ENCODE data around the gene NRP2. TPM values are rescaled to one million over a fixed set of nuclear protein-coding genes. Genes with fewer than 3 reads are reported as not detected.

Gene NRP2
- total and polyA plus RNA-seq, 9 donors: 47.9 to 143 (median 106) TPM

DNA sequence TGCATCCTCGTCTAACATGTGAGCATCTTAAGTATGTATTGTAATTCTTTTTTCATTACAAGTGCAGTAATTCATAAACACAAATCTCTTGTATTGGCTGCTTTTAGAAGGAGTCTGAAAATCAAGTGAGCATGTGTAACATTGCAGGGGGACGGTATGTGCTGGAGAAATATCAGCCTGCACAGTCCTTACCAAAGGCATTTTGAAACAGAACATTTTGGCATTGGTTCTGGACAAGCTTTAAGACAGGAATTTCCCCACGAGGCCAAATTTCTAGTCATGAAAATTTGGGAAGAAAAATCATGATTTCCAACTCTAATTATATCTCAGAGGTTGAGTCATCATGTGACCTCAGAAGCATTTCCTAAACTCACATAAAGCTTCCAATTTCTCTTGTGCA, 24.7 kb upstream of the NRP2 start:
- WGBS, 3 donors: 5 to 12% (median 9%) methylated on average over 3 of the region's 3 CpGs
- intact Hi-C loops (cut with DNase I): no loop called here
- Histone ChIP-seq H3K36me3 (no peaks in the 10 kb centered on the region), H3K4me3 (no peak overlapping the region), H3K27me3 (no peaks in the 10 kb centered on the region), H3K9me3 (no peaks in the 10 kb centered on the region), H3K27ac (no peak overlapping the region), H3K4me1 (ENCODE audit: insufficient read depth) (no peaks in the 10 kb centered on the region)
- TF ChIP-seq POLR2A (IDR thresholded peaks at IDR 0.05) (no peak), CTCF (IDR thresholded peaks at IDR 0.05) (no peak), EP300 (IDR thresholded peaks at IDR 0.05) (no peak)
- no peak for DNase-seq

GRCh38 chr2:205658068-205658467, 24.2 kb upstream of the NRP2 start:
- WGBS, 3 donors: 59 to 63% (median 61%) methylated on average over 2 of the region's 2 CpGs
- TF ChIP-seq EP300 (IDR thresholded peaks at IDR 0.05) (no peak), CTCF (IDR thresholded peaks at IDR 0.05) (no peak), POLR2A (IDR thresholded peaks at IDR 0.05) (no peak)
- no peak for DNase-seq
- no peak overlapping the region for H3K27ac ChIP-seq
- intact Hi-C loops (cut with DNase I): no loop called here
- H3K9me3 ChIP-seq: no peaks in the 10 kb centered on the region
- no peaks in the 10 kb centered on the region for H3K27me3 ChIP-seq
- H3K4me3 ChIP-seq: no peak overlapping the region
- no peaks in the 10 kb centered on the region for H3K36me3 ChIP-seq
- no peaks in the 10 kb centered on the region for H3K4me1 ChIP-seq (ENCODE audit: insufficient read depth)

DNA sequence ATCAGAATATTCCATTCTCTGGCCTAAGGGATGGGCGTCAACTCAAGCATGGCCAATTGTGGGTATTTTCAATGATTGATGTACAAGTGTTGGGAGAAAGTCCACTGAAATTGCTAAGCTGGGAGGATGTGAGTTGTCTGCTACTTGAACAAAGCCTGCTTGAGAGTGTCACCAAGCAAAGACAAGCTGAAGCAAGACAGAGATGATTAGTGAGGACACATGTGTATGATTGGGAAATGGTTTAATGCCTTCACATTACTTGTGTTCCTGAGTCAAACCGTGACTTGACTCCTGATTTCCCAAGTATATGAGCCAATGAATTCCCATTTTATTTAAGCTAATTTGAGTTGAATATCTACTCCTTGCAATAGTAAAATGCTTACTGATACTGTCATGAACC, 23.7 kb upstream of the NRP2 start:
- Histone ChIP-seq H3K4me3 (no peak overlapping the region), H3K27ac (no peak overlapping the region), H3K4me1 (ENCODE audit: insufficient read depth) (no peaks in the 10 kb centered on the region), H3K27me3 (no peaks in the 10 kb centered on the region), H3K9me3 (no peaks in the 10 kb centered on the region), H3K36me3 (no peaks in the 10 kb centered on the region)
- no peak for DNase-seq
- TF ChIP-seq CTCF (IDR thresholded peaks at IDR 0.05) (no peak), POLR2A (IDR thresholded peaks at IDR 0.05) (no peak), EP300 (IDR thresholded peaks at IDR 0.05) (no peak)
- WGBS, 3 donors: 95 to 98% (median 97%) methylated on average over 2 of the region's 2 CpGs
- intact Hi-C loops (cut with DNase I): no loop called here

GRCh38 chr2:205659922-205660321, 22.4 kb upstream of the NRP2 start:
- Histone ChIP-seq H3K9me3 (no peaks in the 10 kb centered on the region), H3K4me3 (no peak overlapping the region), H3K27ac (no peak overlapping the region), H3K36me3 (no peaks in the 10 kb centered on the region), H3K4me1 (ENCODE audit: insufficient read depth) (no peaks in the 10 kb centered on the region), H3K27me3 (no peaks in the 10 kb centered on the region)
- intact Hi-C loops (cut with DNase I): no loop called here
- 73 to 79% (median 78%) methylated on average over 8 of the region's 8 CpGs for WGBS, 3 donors
- no peak for DNase-seq
- no peak for TF ChIP-seq EP300 (IDR thresholded peaks at IDR 0.05)

GRCh38 chr2:205660521-205661124, 21.7 kb upstream of the NRP2 start:
- H3K27me3 ChIP-seq: no peaks in the 10 kb centered on the region
- 32 to 46% (median 46%) methylated on average over 8 of the region's 8 CpGs for WGBS, 3 donors
- no peaks in the 10 kb centered on the region for H3K4me1 ChIP-seq (ENCODE audit: insufficient read depth)
- H3K4me3 ChIP-seq: no peak overlapping the region
- intact Hi-C loops (cut with DNase I): no loop called here
- no peaks in the 10 kb centered on the region for H3K9me3 ChIP-seq
- no peak overlapping the region for H3K27ac ChIP-seq
- no peak for TF ChIP-seq CTCF (IDR thresholded peaks at IDR 0.05)
- TF ChIP-seq POLR2A (IDR thresholded peaks at IDR 0.05): no peak
- TF ChIP-seq EP300 (IDR thresholded peaks at IDR 0.05): no peak
- DNase-seq: no peak
- no peaks in the 10 kb centered on the region for H3K36me3 ChIP-seq

All from ovary (tissue), 9 donors.